ENCODE measurements around the gene PDLIM4.

- TF ChIP-seq EZH2 (IDR thresholded peaks at IDR 0.05; ENCODE audit: insufficient read depth, poor library complexity, severe bottlenecking) (no peak), EZH2phosphoT487 (IDR thresholded peaks at IDR 0.05; ENCODE audit: insufficient read depth, low read depth) (no peak)
These were observed 64.8 kb downstream of the PDLIM4 start for GRCh38 chr5:132322266-132322665.

All from GM23248 (cell line).